Activated T-cell treated with anti-CD3 and anti-CD28 coated beads for 24 hours (primary cell): ENCODE measurements around the gene GTF2H4.
"Not testable (repeated sequence)": the region's sequence is repeated elsewhere in the genome, so short reads cannot be mapped to it uniquely, and the experiment has no call there.

ENCODE experiments used
- DNase-seq: peaks from one replicate; pipeline ENCODE4 v3.0.0-alpha.2; 2020; ENCODE audit warnings: low read depth

Gene GTF2H4

DNA sequence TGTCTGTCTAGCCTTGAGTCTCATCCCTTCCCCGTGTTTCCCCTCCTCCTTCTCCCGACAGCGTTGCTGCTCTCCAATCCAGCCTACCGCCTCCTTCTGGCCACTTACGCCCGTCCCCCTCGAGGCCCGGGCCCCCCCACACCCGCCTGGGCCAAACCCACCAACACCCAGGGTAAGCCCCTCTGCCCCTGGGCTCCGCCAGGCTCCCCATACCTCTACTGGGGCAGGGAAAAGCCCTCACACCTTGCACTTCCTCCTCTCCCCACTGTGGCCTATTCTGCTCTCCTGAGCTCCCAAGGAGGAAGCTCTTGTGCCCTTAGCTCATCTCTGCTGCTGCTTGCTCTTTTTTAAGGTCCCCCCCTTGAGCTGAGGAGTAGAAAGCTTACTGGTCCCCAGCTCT, 12.7 kb upstream of the GTF2H4 start:
- DNase-seq, result no peak

DNA sequence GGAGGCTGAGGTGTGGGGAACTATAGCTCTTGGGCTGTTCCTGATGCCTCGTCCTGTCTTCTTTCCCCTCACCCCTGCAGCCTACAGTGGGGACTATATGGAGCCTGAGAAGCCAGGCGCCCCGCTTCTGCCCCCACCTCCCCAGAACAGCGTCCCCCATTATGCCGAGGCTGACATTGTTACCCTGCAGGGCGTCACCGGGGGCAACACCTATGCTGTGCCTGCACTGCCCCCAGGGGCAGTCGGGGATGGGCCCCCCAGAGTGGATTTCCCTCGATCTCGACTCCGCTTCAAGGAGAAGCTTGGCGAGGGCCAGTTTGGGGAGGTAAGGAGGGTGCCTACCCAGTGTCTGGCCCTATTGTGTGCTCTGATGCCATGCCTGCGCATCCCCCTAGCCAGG, 11.5 kb upstream of the GTF2H4 start:
- DNase-seq, result no peak

DNA sequence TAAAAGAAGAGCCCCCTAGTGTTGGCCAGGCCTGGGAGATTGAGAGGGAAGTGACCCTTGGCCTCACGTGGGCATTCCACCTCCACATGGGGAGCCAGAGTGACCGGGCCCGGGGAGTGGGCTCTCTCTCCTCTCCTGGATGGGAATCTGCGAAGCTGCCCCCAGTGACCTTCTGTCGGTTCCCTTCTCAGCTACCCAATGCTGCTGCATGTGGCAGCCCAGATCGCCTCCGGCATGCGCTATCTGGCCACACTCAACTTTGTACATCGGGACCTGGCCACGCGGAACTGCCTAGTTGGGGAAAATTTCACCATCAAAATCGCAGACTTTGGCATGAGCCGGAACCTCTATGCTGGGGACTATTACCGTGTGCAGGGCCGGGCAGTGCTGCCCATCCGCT, 10.1 kb upstream of the GTF2H4 start:
- no peak for DNase-seq

DNA sequence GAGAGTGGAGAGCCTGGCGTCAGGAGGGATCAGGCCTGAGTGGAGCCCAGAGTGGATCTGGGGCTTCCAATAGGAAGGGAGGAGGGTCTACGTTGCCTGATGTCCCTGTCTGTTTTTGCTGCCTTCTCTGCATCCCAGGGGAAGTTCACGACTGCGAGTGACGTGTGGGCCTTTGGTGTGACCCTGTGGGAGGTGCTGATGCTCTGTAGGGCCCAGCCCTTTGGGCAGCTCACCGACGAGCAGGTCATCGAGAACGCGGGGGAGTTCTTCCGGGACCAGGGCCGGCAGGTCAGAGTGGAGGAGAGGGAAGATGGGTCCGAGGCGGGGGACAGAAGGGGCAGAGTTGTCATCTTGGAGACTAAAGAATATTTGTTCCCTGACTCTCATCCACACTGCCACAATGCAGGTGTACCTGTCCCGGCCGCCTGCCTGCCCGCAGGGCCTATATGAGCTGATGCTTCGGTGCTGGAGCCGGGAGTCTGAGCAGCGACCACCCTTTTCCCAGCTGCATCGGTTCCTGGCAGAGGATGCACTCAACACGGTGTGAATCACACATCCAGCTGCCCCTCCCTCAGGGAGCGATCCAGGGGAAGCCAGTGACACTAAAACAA, 9.2 kb upstream of the GTF2H4 start:
- no peak for DNase-seq

DNA sequence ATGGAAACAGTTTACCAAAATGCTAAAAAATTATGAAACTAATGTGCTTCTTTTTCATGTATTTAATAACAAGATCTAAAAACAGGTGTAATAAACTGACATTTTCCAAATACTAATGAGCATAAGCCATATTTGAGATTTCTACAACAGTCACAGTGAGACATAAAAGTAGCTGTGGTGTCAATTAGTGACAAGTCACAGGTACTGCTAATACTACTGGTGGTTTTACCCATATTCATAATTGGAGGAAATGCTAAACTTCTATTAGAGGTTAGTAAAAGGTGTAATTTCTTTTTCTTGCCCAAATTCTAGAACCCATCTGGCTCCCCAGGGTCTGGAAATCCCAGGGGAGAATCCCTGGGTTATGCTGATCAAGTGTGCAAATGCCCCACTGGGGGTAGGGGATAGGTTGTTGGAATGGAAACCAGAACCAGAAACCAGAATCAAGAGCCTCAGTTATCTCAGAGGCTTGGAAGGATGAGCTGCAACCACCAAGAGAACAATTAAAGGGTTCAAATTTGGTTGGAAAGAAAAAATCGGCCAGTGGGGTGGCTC, 7.1 kb upstream of the GTF2H4 start:
- DNase-seq, result no peak

DNA sequence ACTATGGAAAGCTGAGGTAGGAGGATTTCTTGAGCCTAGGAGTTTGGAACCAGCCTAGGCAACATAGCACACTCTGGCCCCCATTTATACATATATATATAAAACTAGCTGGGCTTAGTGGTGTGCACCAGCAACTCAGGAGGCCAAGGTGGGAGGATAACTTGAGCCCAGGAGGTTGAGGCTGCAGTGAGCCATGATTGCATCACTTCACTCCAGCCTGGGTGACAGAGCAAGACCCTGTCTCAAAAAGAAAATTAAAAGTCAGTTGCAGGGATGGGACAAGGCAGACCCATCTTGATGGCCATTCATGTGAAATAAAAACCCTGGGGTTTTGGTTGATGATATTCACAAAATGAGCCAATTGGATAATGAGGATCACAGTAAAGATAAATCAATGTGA, 6.6 kb upstream of the GTF2H4 start:
- no peak for DNase-seq

DNA sequence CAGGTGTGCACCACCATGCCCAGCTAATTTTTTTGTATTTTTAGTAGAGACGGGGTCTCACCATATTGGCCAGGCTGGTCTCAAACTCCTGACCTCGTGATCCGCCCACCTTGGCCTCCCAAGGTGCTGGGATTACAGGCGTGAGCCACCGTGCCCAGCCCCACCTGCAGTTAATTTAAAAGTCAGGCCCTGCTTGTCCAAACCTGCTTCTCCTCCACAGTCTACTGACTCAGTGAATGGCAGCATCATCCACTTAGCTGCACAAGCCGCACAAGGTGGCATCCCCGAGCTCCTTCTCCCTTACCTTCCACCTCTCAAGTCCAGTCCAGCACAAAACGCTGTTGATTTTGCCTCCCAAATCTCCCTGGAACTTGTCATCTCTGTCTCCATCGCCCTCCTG, 5.8 kb upstream of the GTF2H4 start:
- not testable (repeated sequence) for DNase-seq

DNA sequence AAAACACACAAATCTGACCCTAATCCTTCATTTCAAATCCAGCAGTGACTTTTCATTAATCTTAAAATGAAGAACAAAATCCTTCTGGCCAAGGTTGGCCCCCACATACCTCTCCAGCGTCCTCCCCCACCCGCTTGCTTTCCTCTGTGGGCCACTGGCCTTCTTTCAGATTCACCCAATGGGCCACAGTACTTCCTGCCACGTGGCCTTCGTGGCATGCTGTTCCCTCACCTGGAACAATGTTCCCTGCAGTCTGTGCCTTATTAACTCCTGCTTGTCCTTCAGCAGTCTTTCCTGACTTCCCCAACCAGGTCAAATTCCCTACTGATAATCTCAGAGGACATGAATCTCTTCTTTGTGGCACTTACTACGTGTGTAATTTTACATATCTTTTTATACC, 5.3 kb upstream of the GTF2H4 start:
- DNase-seq, result no peak

DNA sequence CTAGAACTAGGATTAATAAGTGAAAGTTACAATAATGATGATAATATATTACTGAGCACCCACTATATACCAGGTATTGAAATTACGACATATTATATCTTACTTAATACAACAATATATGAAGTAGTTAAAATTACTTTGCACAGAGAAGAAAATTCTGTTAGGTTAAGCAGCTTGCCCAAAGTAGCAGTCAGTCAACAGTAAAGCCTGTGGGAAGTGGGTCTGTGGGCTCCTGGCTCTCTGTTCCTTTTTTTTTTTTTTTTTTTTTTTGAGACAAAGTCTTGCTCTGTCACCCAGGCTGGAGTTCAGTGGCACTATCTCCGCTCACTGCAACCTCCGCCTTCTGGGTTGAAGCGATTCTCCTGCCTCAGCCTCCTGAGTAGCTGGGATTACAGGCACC, 4.8 kb upstream of the GTF2H4 start:
- no peak for DNase-seq

DNA sequence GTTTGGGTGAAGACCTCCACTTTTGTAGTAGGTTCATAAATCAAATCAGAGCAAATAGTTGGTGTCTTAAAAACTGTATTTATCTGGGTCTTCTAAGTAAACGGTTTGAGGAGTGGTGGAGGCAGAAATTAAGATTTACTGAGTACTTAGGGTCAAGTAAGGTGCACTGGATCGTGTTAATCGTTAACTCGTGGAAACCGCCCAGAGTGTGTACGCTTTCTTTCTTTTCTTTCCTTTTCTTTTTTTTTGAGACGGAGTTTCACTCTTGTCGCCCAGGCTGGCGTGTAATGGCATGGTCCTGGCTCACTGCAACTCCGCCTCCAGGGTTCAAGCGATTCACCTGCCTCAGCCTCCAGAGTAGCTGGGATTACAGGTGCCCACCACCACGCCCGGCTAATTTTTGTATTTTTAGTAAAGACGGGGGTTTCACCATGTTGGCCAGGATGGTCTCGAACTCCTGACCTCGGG, 683 bp upstream of the GTF2H4 start:
- DNase-seq, result not testable (repeated sequence)

DNA sequence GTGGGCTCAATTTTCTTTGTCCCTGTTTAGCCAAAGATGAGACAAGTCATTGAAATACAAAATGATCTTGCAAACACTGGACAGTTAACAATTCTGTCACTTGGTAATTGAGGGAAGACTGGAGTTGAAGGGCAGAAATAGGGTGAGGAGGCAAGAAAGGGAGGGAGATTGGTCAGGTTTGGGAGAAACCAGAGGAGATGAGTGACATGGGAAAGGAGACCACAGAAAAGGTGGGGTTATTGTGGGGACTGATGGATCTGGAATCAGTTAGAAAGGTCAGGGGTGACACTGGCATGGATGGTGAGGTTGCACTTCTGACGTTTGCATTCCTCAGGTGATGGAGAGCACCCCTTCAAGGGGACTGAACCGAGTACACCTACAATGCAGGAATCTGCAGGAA, 693 bp downstream of the GTF2H4 start:
- DNase-seq, result no peak

DNA sequence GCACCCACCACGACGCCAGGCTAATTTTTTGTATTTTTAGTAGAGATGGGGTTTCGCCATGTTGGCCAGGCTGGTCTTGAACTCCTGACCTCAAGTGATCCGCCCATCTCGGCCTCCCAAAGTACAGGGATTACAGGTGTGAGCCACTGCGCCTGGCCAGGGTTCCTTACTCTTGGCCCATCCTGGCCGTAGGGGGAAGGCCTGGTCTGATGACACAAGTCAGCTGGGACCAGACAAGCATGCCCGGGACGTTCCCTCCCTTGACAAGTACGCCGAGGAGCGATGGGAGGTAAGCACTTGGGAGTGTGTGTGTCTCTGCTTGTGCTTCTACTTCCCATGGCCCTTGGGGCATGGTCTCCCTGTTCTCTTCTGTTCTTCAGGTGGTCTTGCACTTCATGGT, 2.5 kb downstream of the GTF2H4 start:
- DNase-seq, result not testable (repeated sequence)

DNA sequence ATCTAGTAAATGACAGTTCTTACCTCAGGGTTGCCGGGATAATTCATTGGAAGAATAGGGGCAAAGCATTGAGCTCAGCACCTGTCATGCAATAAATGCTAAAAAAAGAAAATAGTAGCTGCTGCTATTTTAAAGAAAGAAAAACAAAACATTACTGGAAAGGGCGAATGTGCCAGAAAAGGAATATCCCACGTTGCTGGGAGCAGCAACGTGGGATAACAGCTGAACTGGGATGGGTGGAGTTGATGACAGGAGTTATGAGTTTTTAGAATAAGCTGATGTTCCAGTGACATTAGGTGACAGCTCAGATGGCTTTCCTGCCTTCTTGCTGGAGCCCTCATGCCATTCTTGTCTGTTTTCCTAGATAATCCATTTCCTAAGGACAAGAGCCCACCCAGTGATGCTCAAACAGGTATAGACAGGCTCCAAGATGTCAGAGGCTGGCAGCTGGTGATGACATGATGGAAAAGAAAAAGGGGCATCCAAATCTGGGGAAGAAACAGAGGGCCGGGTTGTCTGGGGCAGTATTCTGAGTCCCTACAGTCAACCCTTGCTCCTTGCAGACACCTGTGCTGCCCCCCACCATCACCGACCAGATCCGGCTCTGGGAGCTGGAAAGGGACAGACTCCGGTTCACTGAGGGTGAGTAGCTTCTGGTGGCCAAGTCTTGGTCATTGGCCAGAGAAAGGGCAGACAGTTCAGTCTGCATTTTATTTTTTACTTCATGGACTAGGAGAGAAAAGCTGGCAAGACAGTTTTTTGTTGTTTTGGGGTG, 4.9 kb downstream of the GTF2H4 start:
- no peak for DNase-seq

DNA sequence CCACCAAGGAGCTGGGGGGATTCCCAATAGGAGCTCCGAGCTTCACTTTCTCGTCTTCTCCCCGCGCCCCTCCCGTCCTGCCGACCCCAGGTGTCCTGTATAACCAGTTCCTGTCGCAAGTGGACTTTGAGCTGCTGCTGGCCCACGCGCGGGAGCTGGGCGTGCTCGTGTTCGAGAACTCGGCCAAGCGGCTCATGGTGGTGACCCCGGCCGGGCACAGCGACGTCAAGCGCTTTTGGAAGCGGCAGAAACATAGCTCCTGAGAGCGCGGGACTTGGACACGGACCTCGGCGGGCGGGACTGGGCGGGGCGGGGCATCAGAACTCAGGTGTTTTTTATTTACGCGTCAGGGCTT, 5.7 kb downstream of the GTF2H4 start:
- DNase-seq, result no peak

DNA sequence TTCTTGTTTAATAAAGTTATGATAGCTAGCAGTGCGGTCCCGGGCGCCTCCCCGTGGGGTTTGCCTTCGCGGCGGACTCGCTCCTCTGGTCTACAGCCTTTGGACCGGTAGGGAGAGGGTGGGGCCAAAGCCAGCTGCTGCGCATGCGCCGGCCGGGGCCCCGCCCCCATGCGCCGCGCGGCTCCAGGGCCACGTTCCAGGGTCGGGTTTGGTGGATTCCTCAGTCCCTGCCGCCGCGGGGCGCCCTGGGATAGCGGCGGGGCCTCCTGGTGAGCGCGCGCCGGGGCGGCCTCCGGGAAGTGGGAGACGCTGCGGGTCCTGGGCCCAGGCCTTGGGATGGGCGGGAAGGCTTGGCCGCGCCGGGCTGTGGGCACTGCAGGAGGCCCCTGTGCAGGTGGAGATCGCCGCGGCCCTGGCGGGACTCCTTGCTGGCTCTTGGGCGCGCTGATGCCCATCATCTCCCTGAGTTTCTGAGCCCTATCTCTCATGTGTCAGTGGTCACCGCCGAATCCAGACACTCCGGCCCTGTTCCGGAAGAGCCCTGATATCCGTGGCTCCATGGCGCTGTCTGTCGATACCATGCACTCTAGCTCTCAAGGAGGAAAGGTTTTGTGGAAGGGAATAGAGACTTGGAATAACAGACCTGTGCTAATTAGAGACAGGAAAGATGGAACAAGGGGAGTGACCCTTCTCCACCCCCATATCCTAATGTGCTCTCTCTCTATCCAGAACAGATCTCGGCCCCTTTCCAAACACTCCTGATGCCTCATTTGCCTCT, 6.3 kb downstream of the GTF2H4 start, which contains the start of gene VARS2:
Gene VARS2, plus strand, starts transcription at position 163 of the 778 bp plus-strand sequence. Its CDS starts 599 bp downstream, at position 762.
- DNase-seq, result peak; percentile 89

DNA sequence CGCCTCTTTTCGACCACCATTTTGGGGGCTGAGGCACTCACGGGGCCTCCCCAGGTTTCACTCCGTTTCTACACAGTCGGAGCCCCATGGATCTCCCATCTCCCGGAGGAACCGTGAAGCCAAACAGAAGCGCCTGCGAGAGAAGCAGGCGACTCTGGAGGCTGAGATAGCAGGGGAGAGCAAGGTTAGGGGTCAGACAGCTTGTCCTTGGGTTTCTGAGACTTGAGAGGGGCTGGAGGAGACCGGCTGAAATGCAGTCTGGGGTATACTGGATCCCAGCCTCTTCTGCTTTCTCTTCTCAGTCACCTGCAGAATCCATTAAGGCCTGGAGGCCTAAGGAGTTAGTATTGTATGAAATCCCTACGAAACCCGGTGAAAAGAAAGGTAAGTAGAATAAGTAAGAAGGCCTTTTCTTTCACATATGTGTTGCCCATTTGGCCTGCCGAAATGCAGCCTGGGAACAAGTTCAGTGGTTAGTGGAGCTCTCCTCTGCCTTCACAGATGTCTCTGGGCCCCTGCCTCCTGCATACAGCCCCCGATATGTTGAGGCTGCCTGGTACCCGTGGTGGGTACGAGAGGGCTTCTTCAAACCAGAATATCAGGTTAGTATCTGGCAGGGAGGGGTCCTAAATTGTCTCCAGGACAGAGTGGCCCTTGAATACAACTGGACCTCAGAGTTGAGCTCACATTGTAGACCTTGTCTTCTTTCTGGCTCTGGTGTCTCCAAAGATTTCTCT, 7.0 kb downstream of the GTF2H4 start:
- DNase-seq, result no peak

DNA sequence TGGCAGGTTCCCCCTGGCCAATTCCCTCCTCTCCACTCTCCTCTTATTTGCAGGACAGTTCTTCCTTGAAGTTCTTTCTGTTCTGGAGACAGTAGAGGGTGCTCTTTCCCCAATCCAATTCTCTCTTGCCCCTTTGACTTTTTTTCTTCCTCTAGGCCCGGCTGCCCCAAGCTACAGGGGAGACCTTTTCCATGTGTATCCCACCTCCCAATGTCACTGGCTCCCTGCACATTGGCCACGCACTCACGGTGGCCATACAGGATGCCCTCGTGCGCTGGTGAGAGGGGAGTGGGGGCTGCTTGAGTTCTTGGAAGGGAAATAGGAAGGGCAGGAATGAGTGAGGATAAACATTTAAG, 7.6 kb downstream of the GTF2H4 start:
- no peak for DNase-seq

DNA sequence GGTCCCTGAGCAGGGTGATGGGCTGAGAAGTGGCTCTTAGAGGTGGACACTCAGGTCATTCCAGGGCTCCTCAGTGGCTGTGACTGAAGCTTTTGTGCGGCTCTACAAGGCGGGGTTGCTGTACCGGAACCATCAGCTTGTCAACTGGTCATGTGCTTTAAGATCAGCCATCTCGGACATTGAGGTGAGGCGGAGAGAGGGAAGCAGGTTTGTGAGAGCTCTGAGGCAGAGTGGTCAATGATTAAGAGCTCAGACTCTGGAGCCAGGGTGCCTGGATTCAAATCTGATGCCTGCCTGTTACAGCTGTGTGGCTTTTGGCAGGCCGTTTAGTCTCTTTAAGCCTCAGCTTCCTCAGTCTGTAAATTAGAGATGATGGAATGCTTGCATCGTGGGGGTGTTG, 9.0 kb downstream of the GTF2H4 start:
- DNase-seq, result no peak

DNA sequence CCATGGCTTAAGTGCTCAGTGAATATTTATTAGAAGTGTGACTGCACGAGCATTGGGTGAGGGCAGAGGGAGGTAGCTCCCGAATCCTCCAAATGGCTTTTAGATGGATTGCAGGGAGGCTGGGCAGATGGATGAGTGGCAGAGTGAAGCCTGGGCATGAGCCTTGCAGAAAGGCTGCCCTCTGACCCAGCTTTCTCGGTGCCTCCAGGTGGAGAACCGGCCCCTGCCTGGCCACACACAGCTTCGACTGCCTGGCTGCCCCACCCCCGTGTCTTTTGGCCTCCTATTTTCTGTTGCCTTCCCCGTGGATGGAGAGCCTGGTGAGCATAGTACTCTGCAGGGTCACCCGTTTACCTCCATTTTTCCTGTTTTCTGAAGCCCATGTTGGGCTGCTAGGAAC, 9.5 kb downstream of the GTF2H4 start:
- DNase-seq, result no peak

DNA sequence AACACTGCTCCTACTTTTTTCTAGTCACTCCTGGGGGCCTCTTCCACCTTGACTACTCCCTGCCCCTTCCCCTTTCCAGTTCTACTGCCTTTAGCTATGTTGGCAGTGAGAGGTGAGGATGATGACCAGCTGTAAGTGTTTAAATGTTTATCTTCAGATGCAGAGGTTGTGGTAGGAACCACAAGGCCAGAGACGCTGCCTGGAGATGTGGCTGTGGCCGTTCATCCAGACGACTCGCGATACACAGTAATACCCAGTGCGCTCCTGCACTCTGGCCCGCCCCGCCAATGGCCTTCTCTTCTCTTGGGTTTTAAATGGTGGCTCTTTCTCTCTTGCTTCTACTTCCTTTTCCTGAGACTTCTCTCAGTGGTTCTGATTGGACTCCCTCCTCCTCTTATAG, 10.7 kb downstream of the GTF2H4 start:
- no peak for DNase-seq

DNA sequence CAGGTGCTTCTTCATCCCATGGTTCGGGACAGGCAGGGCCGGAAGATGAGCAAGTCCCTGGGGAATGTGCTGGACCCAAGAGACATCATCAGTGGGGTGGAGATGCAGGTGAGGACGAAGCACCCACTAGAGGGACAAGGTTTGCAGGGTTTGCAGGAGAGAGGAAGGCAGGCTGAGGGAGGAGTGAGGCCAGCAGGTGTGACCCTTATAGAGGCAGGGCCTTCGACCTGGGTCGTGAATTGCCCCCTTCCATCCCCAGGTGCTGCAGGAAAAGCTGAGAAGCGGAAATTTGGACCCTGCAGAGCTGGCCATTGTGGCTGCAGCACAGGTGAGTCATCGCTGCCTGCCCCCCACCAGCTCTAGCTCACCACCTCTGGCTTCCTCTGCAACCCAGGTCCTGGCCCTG, 14.4 kb downstream of the GTF2H4 start:
- DNase-seq, result no peak

DNA sequence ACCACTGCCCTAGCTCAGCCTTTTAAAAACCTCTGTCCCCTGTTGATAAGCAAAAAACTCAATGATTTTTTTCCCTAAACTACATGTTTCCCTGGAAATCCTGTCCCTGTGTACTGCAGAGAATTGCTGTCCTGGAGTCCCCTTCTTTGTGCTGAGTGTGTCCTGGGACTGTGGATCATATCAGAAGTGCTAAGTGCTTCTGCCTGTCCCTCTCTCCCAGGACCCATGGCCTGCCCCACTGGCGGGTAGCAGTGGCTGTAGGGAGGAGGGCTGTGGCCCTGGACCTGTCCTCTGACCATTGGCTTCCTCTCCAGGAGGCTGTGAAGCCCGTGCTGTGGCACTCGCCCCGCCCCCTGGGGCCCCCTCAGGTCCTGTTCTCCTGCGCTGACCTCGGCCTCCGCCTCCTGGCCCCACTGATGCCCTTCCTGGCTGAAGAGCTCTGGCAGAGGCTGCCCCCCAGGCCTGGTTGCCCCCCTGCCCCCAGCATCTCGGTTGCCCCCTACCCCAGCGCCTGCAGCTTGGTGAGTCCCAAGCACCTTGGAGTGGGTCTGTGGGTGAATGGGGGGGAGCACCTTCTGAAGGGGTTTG, 16.1 kb downstream of the GTF2H4 start:
- not testable (repeated sequence) for DNase-seq
